HG03025 (cell line): ENCODE data around the gene CLECL1.

Experiments
- ATAC-seq: cut with Tn5 transposase; IDR thresholded peaks from one replicate; pipeline ENCODE4 v1.9.1; 2021; ENCODE audit warnings: mild to moderate bottlenecking, moderate library complexity; ENCODE audit not compliant: unreplicated experiment, low FRiP score

CLECL1 gene

DNA sequence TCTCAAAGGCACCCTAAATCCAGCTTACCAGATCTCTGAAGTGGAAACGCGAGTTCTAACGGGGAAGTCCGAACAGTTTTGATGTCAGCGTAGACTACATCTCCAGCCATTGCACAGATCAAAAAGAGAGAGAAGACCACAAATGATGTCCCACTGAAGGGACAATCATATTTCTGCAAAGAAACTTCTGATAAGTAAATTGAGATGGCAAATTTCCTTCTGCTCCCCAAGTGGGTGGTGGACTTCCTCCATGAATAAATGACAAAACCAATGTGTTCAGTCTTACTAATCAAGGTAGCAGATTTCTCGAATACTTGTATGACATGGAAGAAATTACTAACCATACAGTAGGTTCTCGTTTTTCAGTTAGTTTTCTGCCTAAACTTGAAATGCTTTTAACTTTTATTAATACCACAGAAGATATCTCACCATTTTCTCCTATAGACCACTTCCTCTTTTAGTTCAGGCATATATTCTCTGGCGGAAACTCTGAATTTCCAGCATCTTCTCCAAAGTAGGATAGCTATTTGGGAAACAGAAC is at the start of gene CLECL1:
CLECL1 (minus strand) TSS at position 177 of the 541 bp plus-strand sequence.
- no peak for ATAC-seq

- no peak for ATAC-seq
These were observed 48.5 kb upstream of the CLECL1 start for GRCh38 chr12:9781360-9781759.

GRCh38 chr12:9779209-9779608 is 46.3 kb upstream of the CLECL1 start:
- no peak for ATAC-seq

DNA sequence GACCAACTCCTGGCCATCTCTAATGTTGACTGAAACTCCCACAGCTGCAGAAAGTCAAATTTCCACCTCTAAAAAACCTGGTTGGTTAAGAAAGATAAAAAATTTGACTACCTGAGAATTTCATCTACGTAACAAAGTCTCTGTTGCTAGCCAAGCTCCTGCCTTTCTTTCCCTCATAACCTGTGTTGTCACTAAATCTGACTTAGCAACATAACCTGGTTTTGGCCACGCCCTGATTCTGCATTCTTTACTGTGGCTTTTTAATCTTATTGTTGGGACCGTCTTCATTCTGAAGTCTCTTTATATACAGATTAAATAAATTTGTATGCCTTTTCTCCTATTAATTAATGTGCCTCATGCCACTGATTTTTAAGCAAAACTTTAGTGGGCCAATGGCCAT is 43.9 kb upstream of the CLECL1 start:
- no peak for ATAC-seq

- no peak for ATAC-seq
These were observed 40.5 kb upstream of the CLECL1 start for GRCh38 chr12:9773216-9773877.

GRCh38 chr12:9763025-9763424 is 30.1 kb upstream of the CLECL1 start:
- ATAC-seq, result no peak

GRCh38 chr12:9762369-9762768 is 29.5 kb upstream of the CLECL1 start:
- ATAC-seq, result no peak

- ATAC-seq, result no peak
These were observed 28.5 kb upstream of the CLECL1 start for GRCh38 chr12:9761419-9761781.

GRCh38 chr12:9760699-9761418 is 28.0 kb upstream of the CLECL1 start, which contains the start of gene CD69:
TSS of gene CD69 (minus strand) at chr12:9760901. CDS start at chr12:9760820, 81 bp downstream.
- ATAC-seq, result no peak

DNA sequence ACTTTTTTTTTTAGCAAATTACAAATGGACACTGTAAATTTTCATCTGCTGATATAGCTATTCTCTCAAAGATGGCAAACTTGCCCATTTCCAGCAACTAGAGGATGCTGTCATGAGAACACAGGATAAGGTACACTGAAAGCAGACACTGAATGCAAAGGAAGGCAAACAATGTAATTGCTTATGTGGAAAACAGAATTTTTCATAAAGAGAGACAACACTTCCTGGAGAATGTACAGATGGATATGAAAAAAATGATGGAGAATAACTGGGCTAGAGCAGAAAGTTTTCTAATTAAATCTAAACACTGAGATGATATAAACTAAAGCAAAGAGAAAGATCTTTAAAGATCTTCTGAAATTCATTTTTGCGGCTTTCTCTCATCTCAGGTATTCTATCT is 27.2 kb upstream of the CLECL1 start:
- no peak for ATAC-seq

- ATAC-seq, result no peak
These were observed 26.8 kb upstream of the CLECL1 start for GRCh38 chr12:9759694-9760093.

- ATAC-seq, result no peak
These were observed 25.2 kb upstream of the CLECL1 start for GRCh38 chr12:9758119-9758518.

- no peak for ATAC-seq
These were observed 24.6 kb upstream of the CLECL1 start for GRCh38 chr12:9757433-9758025.

- ATAC-seq, result no peak
These were observed 23.8 kb upstream of the CLECL1 start for GRCh38 chr12:9756706-9757105.

GRCh38 chr12:9756170-9756569 is 23.3 kb upstream of the CLECL1 start:
- no peak for ATAC-seq

- no peak for ATAC-seq
These were observed 22.7 kb upstream of the CLECL1 start for GRCh38 chr12:9755567-9755966.

- no peak for ATAC-seq
These were observed 22.1 kb upstream of the CLECL1 start for GRCh38 chr12:9755035-9755434.

DNA sequence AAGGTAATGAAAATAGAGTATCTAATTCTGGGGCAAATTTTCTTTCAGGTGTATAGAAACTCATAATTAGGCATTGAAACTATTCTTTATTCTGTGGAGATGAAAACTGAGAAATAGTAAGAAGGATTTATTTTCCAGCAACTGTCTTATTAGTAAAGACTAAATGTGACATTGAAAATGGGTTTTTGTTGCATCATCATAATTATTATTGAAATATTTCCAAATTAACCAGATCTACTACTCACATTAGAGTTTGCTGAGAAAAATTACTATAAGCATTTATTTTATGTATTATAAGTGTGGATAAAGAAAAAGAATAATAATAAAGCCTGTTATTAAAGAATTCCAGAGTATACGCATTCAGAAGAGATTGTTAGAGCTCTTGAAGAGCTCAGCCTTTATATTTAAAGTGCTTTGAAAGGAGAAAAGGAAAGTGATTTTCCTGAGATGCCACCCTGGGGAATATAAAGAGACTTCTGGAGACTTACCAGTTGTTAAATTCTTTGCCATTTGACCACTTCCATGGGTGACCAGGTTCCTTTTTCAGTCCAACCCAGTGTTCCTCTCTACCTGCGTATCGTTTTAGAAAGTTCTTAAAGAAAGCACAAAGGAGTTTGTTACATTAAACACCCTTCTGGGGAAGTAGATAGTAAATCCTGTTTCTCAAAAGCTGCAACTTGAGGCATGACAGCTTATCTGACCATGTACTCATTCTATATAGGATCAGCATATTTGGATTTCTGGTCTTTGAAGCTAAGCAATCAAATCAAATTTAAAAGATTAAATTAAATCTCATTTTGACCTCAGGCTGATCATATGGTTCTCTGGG is 21.4 kb upstream of the CLECL1 start:
- ATAC-seq, result no peak

DNA sequence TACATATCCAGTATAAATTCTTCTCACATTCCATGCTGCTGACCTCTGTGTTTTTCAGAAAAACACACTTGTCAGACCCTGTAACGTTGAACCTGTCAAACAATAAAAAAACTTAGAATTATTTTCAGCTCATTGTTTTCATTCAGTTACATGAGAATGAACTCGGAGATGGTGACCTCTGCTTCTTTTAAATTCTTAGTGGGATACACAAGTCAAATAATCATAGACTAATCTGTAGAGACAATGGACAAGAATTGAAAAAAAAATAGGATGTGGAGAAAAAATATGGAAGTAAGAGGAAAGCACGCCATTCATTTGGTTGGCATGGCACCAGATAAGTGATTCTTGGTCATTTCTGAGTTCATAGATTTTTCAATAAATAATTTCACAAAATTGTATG is 20.6 kb upstream of the CLECL1 start:
- ATAC-seq, result no peak

DNA sequence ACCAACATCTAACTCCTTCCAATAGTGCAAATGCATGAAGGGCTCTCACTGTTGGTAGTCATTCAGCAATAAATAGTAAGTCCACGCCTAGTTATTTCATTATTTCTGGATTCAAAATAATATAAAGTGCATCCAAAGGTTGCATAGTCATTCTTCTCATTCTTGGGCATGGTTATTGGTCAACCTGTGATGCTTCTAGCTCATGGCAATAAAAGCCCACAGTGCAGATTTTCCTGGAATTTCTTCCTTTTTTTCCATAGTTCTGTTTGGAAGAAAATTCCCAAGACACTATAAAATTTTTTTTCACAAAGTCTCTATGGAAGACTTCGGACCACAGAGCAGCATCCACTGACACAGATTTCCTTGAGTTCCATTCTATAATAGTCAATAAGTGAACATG is 20.2 kb upstream of the CLECL1 start:
- no peak for ATAC-seq
